Endothelial cell of umbilical vein (primary cell): ENCODE results near the gene TNS2. TPM values are rescaled to one million over a fixed set of nuclear protein-coding genes. Genes with fewer than 3 reads are reported as not detected.

Source experiments
- BruUV-seq: library from RNA; stranded (reverse); fragments of 400-500 nt; replicated peaks from 2 replicates; lab custom pipeline; 2021; lab: Mats Ljungman, UMichigan
- CTCF ChIA-PET: fragments of 300-600, 350-600 bp; sonication (Branson Sonifier 250); formaldehyde crosslinking; loops from one replicate; lab custom pipeline; 2021; ENCODE audit warnings: antibody characterized with exemption, inconsistent platforms; lab: Charles Lee
- POLR2A ChIA-PET: fragments of 300-600, 350-600 bp; sonication (Branson Sonifier 250); formaldehyde crosslinking; loops from one replicate; lab custom pipeline; 2021; ENCODE audit warnings: antibody characterized with exemption, inconsistent platforms; lab: Charles Lee
- DNase-seq: peaks from one replicate; pipeline ENCODE4 v3.0.0-alpha.2; 2011; ENCODE audit warnings: low read depth, low spot score
- FAIRE-seq: peaks from 2 replicates; lab custom pipeline; 2011; peaks lifted over from hg19 to GRCh38; lab: Jason Lieb, UNC
- H2AFZ ChIP-seq: 2 replicates; pipeline ENCODE4 v1.6.0; 2012; ENCODE audit warnings: low read depth, low read length, control low read depth, inconsistent platforms
- H3K27ac ChIP-seq: 2 replicates; pipeline ENCODE4 v1.5.1; 2011; ENCODE audit warnings: low read depth, mild to moderate bottlenecking, control low read depth, low read length, moderate library complexity; ENCODE audit not compliant: insufficient read depth
- H3K27me3 ChIP-seq, 2 experiments: 2 replicates each; pipeline versions ENCODE4 v1.6.0 to v1.6.1; 2011; ENCODE audit warnings: low read length in 2 of 2, mixed read lengths in 1 of 2; ENCODE audit not compliant: control insufficient read depth in 2 of 2, insufficient read depth in 2 of 2
- H3K36me3 ChIP-seq, 2 experiments: 2 replicates in 1 of 2; 3 replicates in 1 of 2; pipeline ENCODE4 v1.5.1; 2011; ENCODE audit warnings: low read length in 2 of 2, mild to moderate bottlenecking in 1 of 2, moderate library complexity in 1 of 2; ENCODE audit not compliant: control insufficient read depth in 2 of 2, insufficient read depth in 2 of 2; ENCODE audit errors: extremely low read depth in 1 of 2
- H3K4me1 ChIP-seq: 3 replicates; pipeline ENCODE4 v1.5.1; 2011; ENCODE audit warnings: mild to moderate bottlenecking, low read length; ENCODE audit not compliant: control insufficient read depth, insufficient read depth; ENCODE audit errors: extremely low read depth
- H3K4me2 ChIP-seq: 2 replicates; pipeline ENCODE4 v1.6.1; 2011; ENCODE audit warnings: low read length, control low read depth, mixed read lengths; ENCODE audit not compliant: insufficient read depth
- H3K4me3 ChIP-seq, 3 experiments: fragments of 200-600 bp in 1 of 3; sonication (generic), shearing (Covaris generic) in 1 of 3; replicated peaks in 1 of 3; 2 replicates each; pipeline ENCODE4 v1.5.1; 2011 to 2016; ENCODE audit warnings: control low read depth in 3 of 3, low read length in 3 of 3, mild to moderate bottlenecking in 2 of 3, inconsistent platforms in 1 of 3, low read depth in 1 of 3, moderate library complexity in 1 of 3; ENCODE audit not compliant: insufficient read depth in 1 of 3
- H3K79me2 ChIP-seq: 2 replicates; pipeline ENCODE4 v1.6.0; 2012; ENCODE audit warnings: low read length, inconsistent platforms; ENCODE audit not compliant: control insufficient read depth, insufficient read depth
- H3K9ac ChIP-seq: replicated peaks from 2 replicates; pipeline ENCODE3; 2011; ENCODE audit warnings: low read length, control low read depth; ENCODE audit not compliant: insufficient read depth; ENCODE audit errors: extremely low read depth
- H3K9me1 ChIP-seq: replicated peaks from 3 replicates; pipeline ENCODE4 v1.6.0; 2011; ENCODE audit warnings: mild to moderate bottlenecking, low read length; ENCODE audit not compliant: control insufficient read depth, insufficient read depth; ENCODE audit errors: extremely low read depth
- H3K9me3 ChIP-seq: replicated peaks from 2 replicates; pipeline ENCODE4 v1.5.1; 2012; ENCODE audit warnings: low read length, inconsistent platforms; ENCODE audit not compliant: control insufficient read depth, insufficient read depth
- H4K20me1 ChIP-seq: replicated peaks from 2 replicates; pipeline ENCODE3; 2011; ENCODE audit warnings: mild to moderate bottlenecking, low read length; ENCODE audit not compliant: control insufficient read depth, insufficient read depth; ENCODE audit errors: extremely low read depth
- CTCF ChIP-seq, 2 donors: IDR thresholded peaks; 1 replicate in 1 of 2; 2 replicates in 1 of 2; pipeline ENCODE4 v1.5.1; 2011; ENCODE audit warnings: low read length in 2 of 2, mild to moderate bottlenecking in 2 of 2, moderate library complexity in 2 of 2, control low read depth in 1 of 2, inconsistent platforms in 1 of 2, low read depth in 1 of 2; ENCODE audit not compliant: insufficient read depth in 1 of 2; ENCODE audit errors: extremely low read depth in 1 of 2
- POLR2AphosphoS5 ChIP-seq: IDR thresholded peaks from 2 replicates; pipeline ENCODE4 v1.6.1; 2012; ENCODE audit warnings: low read depth, mild to moderate bottlenecking, control low read depth, low read length, moderate library complexity; ENCODE audit not compliant: insufficient read depth
- dilution Hi-C: fragments of 300-500 bp; cut with MboI; formaldehyde crosslinking; loops from one replicate; pipeline ENCODE4 v1.15.0; 2019; ENCODE audit warnings: low sequenced_read_pairs; ENCODE audit not compliant: extremely low pct_ligation_motif_present
- intact Hi-C: fragments of 100-400 bp; cut with micrococcal nuclease; formaldehyde crosslinking; loops from one replicate; pipeline ENCODE4 v1.10.0; 2022
- polyA plus RNA-seq, 4 experiments: library from polyadenylated mRNA; depleted of rRNA in 3 of 4; stranded (reverse) in 3 of 4; unstranded in 1 of 4; fragments of >200 nt; gene quantifications; 2 replicates each; pipeline versions ENCODE4 v1.2.1 to v1.2.3, GENCODE V29; 2011 to 2012; ENCODE audit warnings: missing spikeins in 1 of 4
- total RNA-seq: library from RNA; stranded (reverse); gene quantifications from 2 replicates; pipeline ENCODE4 v1.2.3, GENCODE V29; 2021

Gene TNS2
- total and polyA plus RNA-seq, 2 donors (not counting 3 experiments of a cell fraction or from before 2014, with no cell fraction given): 84.5 to 106 TPM

GRCh38 chr12:53047221-53048032 lies 2.4 kb upstream of the TNS2 start:
- Histone ChIP-seq H3K27me3 (no peaks in the 10 kb centered on the region), H3K9me3 (no peaks in the 10 kb centered on the region), H3K27ac (peak overlapping the region; percentile 26), H3K4me1 (peaks cover 52% of the 10 kb centered on the region), H3K79me2 (peaks cover 15% of the 10 kb centered on the region), H3K4me3 (peak overlapping the region in 1 of 3 experiments; percentile 56), H3K9ac (no peak overlapping the region), H4K20me1 (no peaks in the 10 kb centered on the region), H3K9me1 (no peaks in the 10 kb centered on the region), H3K4me2 (peak overlapping the region; percentile 35), H2AFZ (peak overlapping the region; percentile 94), H3K36me3 (no peaks in the 10 kb centered on the region)
- ChIA-PET POLR2A (interaction anchor here (1.0 kb wide), 1 partner anchor 32 kb away, joined by 3 read pairs; the partner anchor contains the start of gene SPRYD3), CTCF (interaction anchor here (1.0 to 4.5 kb wide), 7 partner anchors 9 to 150 kb away, joined by 4 to 45 read pairs (median 6); no protein-coding TSS in a partner anchor)
- dilution Hi-C loops: no loop called here
- intact Hi-C loops: loop anchor here (1.0 kb wide), 1 partner anchor 9 kb away; no protein-coding TSS in a partner anchor
- peak; percentile 46 for FAIRE-seq
- BruUV-seq: no TSS peak
- DNase-seq: peak; percentile 32
- TF ChIP-seq POLR2AphosphoS5: no peak
- TF ChIP-seq CTCF (IDR thresholded peaks at IDR 0.05; ENCODE audit: extremely low read depth in 1 of 2, insufficient read depth in 1 of 2, low read depth in 1 of 2, low read length in 2 of 2): peak in 1 of 2 donors; percentile 3
